Activated B cell treated with CpG ODN at 0.5 μM for 24 hours (primary cell): ENCODE results near the gene SNX30. TPM values are rescaled to one million over a fixed set of nuclear protein-coding genes. Genes with fewer than 3 reads are reported as not detected.

Experiments used
- ATAC-seq: fragments of 200-7000 bp; cut with Tn5 transposase; one replicate; pipeline ENCODE4 v1.10.0; 2021; ENCODE audit warnings: low read depth, mild to moderate bottlenecking, moderate library complexity
- CTCF ChIA-PET: fragments of 350-600 bp; sonication (Branson Sonifier 250); formaldehyde crosslinking; loops from one replicate; lab custom pipeline; 2021; ENCODE audit warnings: antibody characterized with exemption; lab: Charles Lee
- POLR2A ChIA-PET: fragments of 350-600 bp; sonication (Branson Sonifier 250); formaldehyde crosslinking; loops from one replicate; lab custom pipeline; 2021; ENCODE audit warnings: antibody characterized with exemption; lab: Charles Lee
- DNase-seq: peaks from one replicate; pipeline ENCODE4 v3.0.0; 2022
- H3K27ac Mint-ChIP-seq: one replicate; pipeline ENCODE4 v1.8.0; 2020; ENCODE audit warnings: mixed read lengths
- H3K27me3 Mint-ChIP-seq: one replicate; pipeline ENCODE4 v1.8.0; 2021; ENCODE audit warnings: mixed read lengths
- H3K36me3 Mint-ChIP-seq: one replicate; pipeline ENCODE4 v1.8.0; 2021; ENCODE audit warnings: low read depth, mixed read lengths
- H3K4me1 Mint-ChIP-seq: one replicate; pipeline ENCODE4 v1.8.0; 2021; ENCODE audit warnings: mixed read lengths
- H3K4me3 Mint-ChIP-seq: one replicate; pipeline ENCODE4 v1.8.0; 2020; ENCODE audit warnings: mild to moderate bottlenecking, mixed read lengths
- H3K9me3 Mint-ChIP-seq: one replicate; pipeline ENCODE4 v1.8.0; 2020; ENCODE audit warnings: mixed read lengths
- intact Hi-C: fragments of 100-400 bp; cut with micrococcal nuclease; formaldehyde crosslinking; loops from one replicate; pipeline ENCODE4 v1.15.1; 2024
- total RNA-seq: library from RNA; stranded (reverse); gene quantifications from 2 replicates; pipeline ENCODE4 v1.2.3, GENCODE V29; 2022
- TF ChIP-seq, protein P1 (sequence below): fragments of 200-600 bp; IDR thresholded peaks from one replicate; pipeline ENCODE4 v1.8.0; 2022; ENCODE audit warnings: antibody characterized with exemption, mild to moderate bottlenecking

SNX30 gene
- total RNA-seq, 1 donor from 2014 or later = 6.5 TPM

DNA sequence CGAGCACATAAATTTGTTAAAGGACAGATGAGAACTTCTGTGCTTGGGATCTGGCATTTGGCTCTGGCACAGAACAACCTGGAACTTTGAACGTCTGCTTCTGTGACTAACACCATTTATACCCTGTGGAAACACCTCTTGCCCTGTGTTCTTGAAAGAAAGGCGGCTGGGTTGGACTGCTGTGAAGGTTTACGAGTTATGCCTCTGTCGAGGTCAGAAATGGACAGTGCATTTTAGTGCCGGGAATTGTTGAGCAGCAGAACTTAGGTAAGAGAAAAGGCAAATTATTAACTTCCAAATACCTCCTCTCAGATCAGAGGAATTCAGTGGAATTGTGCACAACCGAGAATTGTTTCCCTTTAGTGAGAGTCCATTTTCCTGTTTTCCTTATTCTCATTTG, 18.6 kb upstream of the SNX30 start:
- Mint-ChIP-seq H3K36me3 (no peaks in the 10 kb centered on the region), H3K9me3 (no peaks in the 10 kb centered on the region), H3K4me3 (no peak overlapping the region), H3K4me1 (peaks cover 4% of the 10 kb centered on the region), H3K27me3 (no peaks in the 10 kb centered on the region), H3K27ac (no peak overlapping the region)
- DNase-seq (no peak), ATAC-seq (no peak)
- ChIA-PET POLR2A (no interaction called here), CTCF (no interaction called here)
- intact Hi-C loops = no loop called here
- TF ChIP-seq, protein P1, sequence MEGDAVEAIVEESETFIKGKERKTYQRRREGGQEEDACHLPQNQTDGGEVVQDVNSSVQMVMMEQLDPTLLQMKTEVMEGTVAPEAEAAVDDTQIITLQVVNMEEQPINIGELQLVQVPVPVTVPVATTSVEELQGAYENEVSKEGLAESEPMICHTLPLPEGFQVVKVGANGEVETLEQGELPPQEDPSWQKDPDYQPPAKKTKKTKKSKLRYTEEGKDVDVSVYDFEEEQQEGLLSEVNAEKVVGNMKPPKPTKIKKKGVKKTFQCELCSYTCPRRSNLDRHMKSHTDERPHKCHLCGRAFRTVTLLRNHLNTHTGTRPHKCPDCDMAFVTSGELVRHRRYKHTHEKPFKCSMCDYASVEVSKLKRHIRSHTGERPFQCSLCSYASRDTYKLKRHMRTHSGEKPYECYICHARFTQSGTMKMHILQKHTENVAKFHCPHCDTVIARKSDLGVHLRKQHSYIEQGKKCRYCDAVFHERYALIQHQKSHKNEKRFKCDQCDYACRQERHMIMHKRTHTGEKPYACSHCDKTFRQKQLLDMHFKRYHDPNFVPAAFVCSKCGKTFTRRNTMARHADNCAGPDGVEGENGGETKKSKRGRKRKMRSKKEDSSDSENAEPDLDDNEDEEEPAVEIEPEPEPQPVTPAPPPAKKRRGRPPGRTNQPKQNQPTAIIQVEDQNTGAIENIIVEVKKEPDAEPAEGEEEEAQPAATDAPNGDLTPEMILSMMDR = no peak

- ChIA-PET POLR2A (interaction anchor here (0.6 kb wide), 1 partner anchor 660 kb away, joined by 3 read pairs; no protein-coding TSS in a partner anchor), CTCF (interaction anchor here (0.7 kb wide), 1 partner anchor 58 kb away, joined by 3 read pairs; no protein-coding TSS in a partner anchor)
- TF ChIP-seq, protein P1 = no peak
- no peak for DNase-seq
- no peaks in the 10 kb centered on the region for H3K9me3 Mint-ChIP-seq
- intact Hi-C loops = no loop called here
- H3K27me3 Mint-ChIP-seq = peaks cover 3% of the 10 kb centered on the region
- no peak overlapping the region for H3K4me3 Mint-ChIP-seq
- H3K36me3 Mint-ChIP-seq = no peaks in the 10 kb centered on the region
- peaks cover 4% of the 10 kb centered on the region for H3K4me1 Mint-ChIP-seq
- ATAC-seq = no peak
- no peak overlapping the region for H3K27ac Mint-ChIP-seq
Observed at GRCh38 chr9:112734892-112735291, 15.7 kb upstream of the SNX30 start.

- H3K4me3 Mint-ChIP-seq = peak overlapping the region; percentile 7
- ATAC-seq (peak; percentile 70), DNase-seq (no peak)
- no peaks in the 10 kb centered on the region for H3K9me3 Mint-ChIP-seq
- intact Hi-C loops = no loop called here
- peaks cover 35% of the 10 kb centered on the region for H3K4me1 Mint-ChIP-seq
- peak overlapping the region; percentile 13 for H3K27ac Mint-ChIP-seq
- ChIA-PET POLR2A (interaction anchor here (0.6 to 1.4 kb wide), 2 partner anchors 25 to 31 kb away, joined by 4 to 6 read pairs; partner anchors contain the start of gene INIP), CTCF (no interaction called here)
- no peaks in the 10 kb centered on the region for H3K36me3 Mint-ChIP-seq
- H3K27me3 Mint-ChIP-seq = peaks cover 6% of the 10 kb centered on the region
- TF ChIP-seq, protein P1 = no peak
Observed at GRCh38 chr9:112743216-112743836, 7.2 kb upstream of the SNX30 start.

DNA sequence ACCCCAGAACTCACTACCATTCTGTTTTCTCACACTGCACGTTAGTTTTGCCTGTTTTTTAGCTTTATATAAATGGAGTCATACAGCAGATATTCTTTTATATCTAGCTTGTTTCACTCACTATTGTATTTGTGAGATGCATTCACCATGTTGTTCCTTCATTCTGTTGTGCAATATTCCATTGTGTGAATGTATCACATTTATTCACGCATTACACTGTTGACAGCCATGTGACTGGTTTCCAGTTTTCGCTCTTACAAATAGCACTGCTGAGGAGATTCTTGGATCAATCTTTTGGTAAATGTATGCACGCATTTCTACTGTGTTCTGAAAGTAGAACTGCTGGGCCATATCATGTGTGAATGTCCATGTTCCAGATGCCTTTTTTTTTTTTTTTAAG, 6.4 kb upstream of the SNX30 start:
- H3K36me3 Mint-ChIP-seq = no peaks in the 10 kb centered on the region
- TF ChIP-seq, protein P1 = no peak
- ChIA-PET POLR2A (interaction anchor here (1.4 kb wide), 1 partner anchor 26 kb away, joined by 6 read pairs; the partner anchor contains the start of gene INIP), CTCF (no interaction called here)
- H3K4me1 Mint-ChIP-seq = peaks cover 38% of the 10 kb centered on the region
- intact Hi-C loops = no loop called here
- no peak overlapping the region for H3K27ac Mint-ChIP-seq
- no peak overlapping the region for H3K4me3 Mint-ChIP-seq
- no peaks in the 10 kb centered on the region for H3K9me3 Mint-ChIP-seq
- DNase-seq = no peak
- no peak for ATAC-seq
- peaks cover 6% of the 10 kb centered on the region for H3K27me3 Mint-ChIP-seq

GRCh38 chr9:112747094-112747493, 3.5 kb upstream of the SNX30 start:
- TF ChIP-seq, protein P1 = no peak
- no peak overlapping the region for H3K4me3 Mint-ChIP-seq
- intact Hi-C loops = no loop called here
- ChIA-PET CTCF (no interaction called here), POLR2A (no interaction called here)
- no peaks in the 10 kb centered on the region for H3K27me3 Mint-ChIP-seq
- no peak for DNase-seq
- H3K9me3 Mint-ChIP-seq = no peaks in the 10 kb centered on the region
- peak overlapping the region; percentile 8 for H3K27ac Mint-ChIP-seq
- no peak for ATAC-seq
- H3K4me1 Mint-ChIP-seq = peaks cover 48% of the 10 kb centered on the region
- peaks cover 3% of the 10 kb centered on the region for H3K36me3 Mint-ChIP-seq
